ENCODE data around the gene ETHE1. TPM values are rescaled to one million over a fixed set of nuclear protein-coding genes. Genes with fewer than 3 reads are reported as not detected.

The ETHE1 gene
- total and polyA plus RNA-seq, 2 of the 8 experiments (the other 6 are each of a cell fraction or from before 2014, with no cell fraction given), result 19.9 to 96.0 TPM

- H3K14ac ChIP-seq (ENCODE audit: insufficient read length), result no peak overlapping the region
- H4K20me1 ChIP-seq (replicated peaks in 1 of 2; ENCODE audit: control insufficient read depth in 1 of 2, insufficient read depth in 2 of 2, low read length in 2 of 2), result no peaks in the 10 kb centered on the region
- H4K5ac ChIP-seq (ENCODE audit: insufficient read length, low read depth, low read length), result no peak overlapping the region
- TF ChIP-seq TAF1 (IDR thresholded peaks at IDR 0.05; ENCODE audit: low read depth, low read length) (0 out of 2 replicates have a peak, but pooled peaks have one; percentile 40), NANOG (IDR thresholded peaks at IDR 0.05; ENCODE audit: insufficient read depth, low read depth, low read length, poor library complexity, severe bottlenecking) (no peak)
- H4K8ac ChIP-seq (ENCODE audit: extremely low read depth, insufficient read depth, low read length), result no peak overlapping the region
- no peak overlapping the region; the same call in 1 of the 2 replicates for H2AFZ ChIP-seq (ENCODE audit: low read length)
- H3K9me3 ChIP-seq (ENCODE audit: insufficient read depth in 2 of 2, low read depth in 1 of 2, low read length in 1 of 2), result no peaks in the 10 kb centered on the region
- no peak overlapping the region for H2BK120ac ChIP-seq (replicated peaks; ENCODE audit: low read depth, low read length)
- H3K27me3 ChIP-seq (replicated peaks in 1 of 4; ENCODE audit: control insufficient read depth in 3 of 4, extremely low read depth in 1 of 4, insufficient read depth in 3 of 4, low read length in 3 of 4), result no peaks in the 10 kb centered on the region
- no peak overlapping the region for H3K4ac ChIP-seq (replicated peaks; ENCODE audit: insufficient read length, low read depth, low read length)
- peaks cover 0 to 16% (median 10%) of the 10 kb centered on the region in 4 experiments; a peak in 6 of 7 replicates for H3K4me1 ChIP-seq (replicated peaks in 1 of 4; ENCODE audit: control insufficient read depth in 3 of 4, insufficient read depth in 4 of 4, low read length in 3 of 4)
- H3K27ac ChIP-seq (ENCODE audit: low read depth, low read length), result peak overlapping the region; percentile 68
- DNase-seq (ENCODE audit: low read depth in 1 of 2, low spot score in 2 of 2) (no peak), FAIRE-seq (no peak)
- no peak overlapping the region for H3K56ac ChIP-seq (replicated peaks; ENCODE audit: insufficient read length, low read depth, low read length)
- H2BK12ac ChIP-seq (ENCODE audit: low read depth, low read length), result peak overlapping the region; percentile 90
- peak overlapping the region; percentile 34 for H4K91ac ChIP-seq (replicated peaks; ENCODE audit: insufficient read length, low read length)
- peak overlapping the region; percentile 22 to 66 (median 44); a peak in 6 of 7 replicates for H3K9ac ChIP-seq (replicated peaks in 1 of 4; ENCODE audit: extremely low read depth in 1 of 4, low read depth in 3 of 4, low read length in 3 of 4)
- H3K79me1 ChIP-seq (ENCODE audit: low read depth, low read length), result peaks cover 9% of the 10 kb centered on the region
- no peak overlapping the region for H3K23ac ChIP-seq (ENCODE audit: insufficient read length)
- peaks cover 21% of the 10 kb centered on the region for H3K23me2 ChIP-seq (ENCODE audit: low read depth, low read length)
- H3K36me3 ChIP-seq (ENCODE audit: control insufficient read depth in 2 of 4, insufficient read depth in 4 of 4, low read length in 3 of 4), result no peaks in the 10 kb centered on the region; a peak in 2 of 8 replicates
- H2AK5ac ChIP-seq (ENCODE audit: low read depth, low read length), result peak overlapping the region; percentile 88; the same call in 1 of the 2 replicates
- no peak overlapping the region for H2BK20ac ChIP-seq (ENCODE audit: low read length)
- peaks cover 0 to 8% of the 10 kb centered on the region in 2 experiments; a peak in 2 of 4 replicates for H3K79me2 ChIP-seq (ENCODE audit: control insufficient read depth in 1 of 2, insufficient read depth in 2 of 2, low read length in 2 of 2)
- H2BK15ac ChIP-seq (ENCODE audit: low read length), result peak overlapping the region; percentile 8; the same call in 1 of the 2 replicates
- peak overlapping the region; percentile 78 for H2BK5ac ChIP-seq (ENCODE audit: low read depth, low read length)
- H3K18ac ChIP-seq (ENCODE audit: extremely low read depth, low read length), result peak overlapping the region; percentile 71
- ChIA-PET CTCF (ENCODE audit: partially characterized antibody) (interaction anchor here (1.3 to 3.2 kb wide), 2 partner anchors 14 to 18 kb away, joined by 3 to 26 read pairs; no protein-coding TSS in a partner anchor), POLR2A (ENCODE audit: partially characterized antibody) (interaction anchor here (1.4 to 5.2 kb wide), 3 partner anchors 13 to 21 kb away, joined by 6 to 36 read pairs (median 9); partner anchors contain the start of genes IRGQ and ZNF576)
- H3K4me2 ChIP-seq (ENCODE audit: insufficient read depth in 1 of 2, low read depth in 2 of 2, low read length in 2 of 2), result peak overlapping the region; percentile 62 to 79
- peak overlapping the region; percentile 16 to 89 (median 20); a peak in 5 of 8 replicates for H3K4me3 ChIP-seq (ENCODE audit: extremely low read depth in 1 of 4, insufficient read depth in 2 of 4, low read depth in 3 of 4, low read length in 4 of 4)
- 83% methylated on average over 37 of the region's 37 CpGs; no CpG with 5 or more reads in 1 of the 2 experiments for WGBS, 2 experiments (ENCODE audit: extremely low coverage in 1 of 2, insufficient coverage in 1 of 2, insufficient read length in 1 of 2, insufficient replicate concordance in 2 of 2, low coverage in 1 of 2, low lambda C conversion rate in 2 of 2, missing lambda C conversion rate in 1 of 2)
These were observed 49.2 kb upstream of the ETHE1 start for GRCh38 chr19:43575955-43576878.

Measured in H1 (cell line).